Stimulated activated CD4-positive, alpha-beta T cell treated with anti-CD3 and anti-CD28 coated beads, TNF-alpha, amount 100 ng/mL, for 1 hour (primary cell): ENCODE results near the gene GLI1.
A peak's percentile ranks its signal among the peaks of the same experiment; 100 is the strongest.
"Not testable (repeated sequence)": the region's sequence is repeated elsewhere in the genome, so short reads cannot be mapped to it uniquely, and the experiment has no call there.

ENCODE experiments used
- DNase-seq, 3 donors: peaks; one replicate each; pipeline ENCODE4 v3.0.0-alpha.2; 2020; ENCODE audit warnings: low read depth in 3 of 3, low spot score in 1 of 3

Gene GLI1

DNA sequence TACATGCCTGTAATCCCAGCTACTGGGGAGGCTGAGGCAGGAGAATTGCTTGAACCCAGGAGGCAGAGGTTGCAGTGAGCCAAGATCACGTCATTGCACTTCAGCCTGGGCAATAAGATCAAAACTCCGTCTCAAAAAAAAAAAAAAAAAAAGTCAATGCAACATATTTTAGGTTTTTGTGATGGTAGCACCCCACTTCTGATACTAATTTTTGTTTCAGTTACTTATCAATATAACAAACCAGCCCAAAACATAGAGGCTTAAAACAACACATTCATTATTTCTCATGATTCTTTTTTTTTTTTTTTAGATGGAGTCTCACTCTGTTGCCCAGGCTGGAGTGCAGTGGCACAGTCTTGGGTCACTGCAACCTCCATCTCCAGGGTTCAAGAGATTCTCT is 18.2 kb upstream of the GLI1 start:
- not testable (repeated sequence) for DNase-seq

DNA sequence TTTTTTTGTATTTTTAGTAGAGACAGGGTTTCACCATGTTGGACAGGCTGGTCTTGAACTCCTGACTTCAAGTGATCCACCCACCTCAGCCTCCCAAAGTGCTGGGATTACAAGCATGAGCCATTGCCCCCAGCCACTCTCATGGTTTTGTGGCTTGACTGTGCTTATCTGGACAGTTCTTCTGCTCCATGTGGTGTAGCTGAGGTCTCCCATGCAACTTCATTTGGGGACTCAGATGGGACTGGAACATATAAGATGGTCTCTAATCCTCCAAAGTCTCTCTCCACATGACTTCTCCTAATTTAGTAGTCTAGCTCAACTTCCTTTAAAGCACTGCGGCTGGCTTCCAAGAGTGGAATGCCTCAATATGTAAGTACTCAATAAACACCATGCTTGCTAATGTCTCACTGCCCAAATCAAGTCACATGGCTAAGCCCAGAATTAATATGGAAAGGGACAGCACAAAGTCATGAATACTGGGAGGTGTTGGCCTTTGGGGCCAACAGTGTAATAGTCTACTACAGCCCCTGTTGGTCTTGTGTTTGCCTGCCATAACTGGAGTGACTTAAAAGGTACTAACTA is 17.6 kb upstream of the GLI1 start:
- no peak for DNase-seq

DNA sequence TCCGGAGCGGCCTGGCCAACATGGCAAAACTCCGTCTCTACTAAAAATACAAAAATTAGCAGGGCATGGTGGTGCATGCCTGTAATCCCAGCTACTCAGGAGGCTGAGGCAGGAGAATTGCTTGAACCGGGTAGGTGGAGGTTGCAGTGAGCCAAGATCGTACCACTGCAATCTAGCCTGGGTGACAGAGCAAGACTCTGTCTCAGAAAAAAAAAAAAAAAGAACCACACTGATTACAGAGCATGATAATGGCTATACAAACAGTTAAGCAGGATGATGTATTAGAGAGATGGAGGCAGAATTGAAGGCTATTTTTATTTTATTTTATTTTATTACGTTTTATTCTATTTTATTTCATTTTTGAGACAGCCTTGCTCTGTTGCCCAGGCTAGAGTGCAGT is 15.2 kb upstream of the GLI1 start:
- DNase-seq: not testable (repeated sequence)

DNA sequence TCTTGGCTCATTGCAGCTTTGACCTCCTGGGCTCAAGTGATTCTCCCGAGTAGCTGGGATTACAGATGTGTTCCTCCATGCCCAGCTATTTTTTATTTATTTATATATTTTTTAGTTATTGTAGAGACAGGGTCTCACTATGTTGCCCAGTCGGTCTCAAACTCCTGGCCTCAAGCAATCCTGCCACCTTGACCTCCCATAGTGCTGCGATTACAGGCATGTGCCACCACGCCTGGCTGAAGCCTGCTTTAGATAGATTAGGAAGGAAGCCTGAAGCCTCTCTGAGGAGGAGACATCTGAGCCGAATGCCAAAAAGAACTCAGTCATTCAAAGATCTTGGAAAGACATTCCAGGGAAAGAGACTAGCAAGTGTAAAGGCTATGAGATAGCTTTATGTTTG is 14.8 kb upstream of the GLI1 start:
- no peak for DNase-seq

DNA sequence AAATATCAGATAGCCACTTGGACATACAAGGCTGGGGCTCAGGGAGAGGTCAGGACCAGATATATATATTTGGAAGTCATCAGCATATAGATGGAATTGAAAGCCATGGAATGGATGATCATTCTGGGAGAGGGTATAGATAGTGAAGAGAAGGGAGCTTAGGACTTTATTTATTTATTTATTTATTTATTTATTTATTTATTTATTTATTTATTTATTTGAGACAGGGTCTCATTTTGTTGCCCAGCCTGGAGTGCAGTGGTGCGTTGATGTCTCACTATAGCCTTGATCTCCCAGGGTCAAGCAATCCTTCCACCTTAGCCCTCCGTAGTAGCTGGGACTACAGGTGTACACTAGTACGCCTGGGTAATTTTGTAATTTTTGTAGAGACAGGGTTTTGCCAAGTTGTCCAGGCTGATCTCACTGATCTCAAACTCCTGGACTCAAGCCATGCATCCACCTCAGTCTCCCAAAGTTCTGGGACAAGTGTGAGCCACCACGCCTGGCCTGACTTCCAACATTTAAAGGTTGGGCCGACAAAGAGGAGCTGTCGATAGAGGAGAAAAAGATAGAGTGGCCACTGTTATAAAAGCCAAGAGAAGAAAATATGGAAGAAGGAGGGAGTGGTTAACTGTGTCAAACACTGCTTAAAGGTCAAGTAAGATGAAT is 13.2 kb upstream of the GLI1 start:
- DNase-seq: no peak

DNA sequence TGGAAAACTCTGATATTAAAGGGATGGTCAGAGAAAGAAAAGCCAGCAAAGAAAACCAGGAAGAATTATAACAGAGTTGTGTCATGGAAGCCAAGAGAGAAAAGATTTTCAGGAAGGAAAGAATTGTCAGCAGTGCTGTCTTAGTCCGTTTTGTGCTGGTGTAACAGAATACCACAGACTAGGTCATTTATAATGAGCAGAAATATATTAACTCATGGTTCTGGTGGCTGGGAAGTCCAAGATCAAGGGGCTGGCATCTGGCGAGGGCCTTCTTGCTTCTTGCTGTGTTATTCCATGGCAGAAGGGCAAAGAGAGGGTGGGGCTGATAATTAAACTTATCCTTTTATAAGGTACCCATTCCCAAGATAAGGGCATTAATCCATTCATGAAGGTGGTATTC is 10.9 kb upstream of the GLI1 start:
- DNase-seq: no peak

DNA sequence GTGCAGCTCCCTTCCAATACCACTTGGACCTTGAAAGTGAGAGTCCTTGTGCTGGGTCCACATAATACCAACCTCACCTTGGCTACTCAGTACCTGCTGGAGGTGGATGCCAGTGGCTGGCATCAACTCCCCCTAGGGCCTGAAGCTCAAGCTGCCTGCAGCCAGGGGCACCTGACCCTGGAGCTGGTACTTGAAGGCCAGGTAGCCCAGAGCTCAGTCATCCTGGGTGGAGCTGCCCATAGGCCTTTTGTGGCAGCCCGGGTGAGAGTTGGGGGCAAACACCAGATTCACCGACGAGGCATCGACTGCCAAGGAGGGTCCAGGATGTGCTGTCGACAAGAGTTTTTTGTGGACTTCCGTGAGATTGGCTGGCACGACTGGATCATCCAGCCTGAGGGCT is 10.2 kb upstream of the GLI1 start:
- no peak for DNase-seq

DNA sequence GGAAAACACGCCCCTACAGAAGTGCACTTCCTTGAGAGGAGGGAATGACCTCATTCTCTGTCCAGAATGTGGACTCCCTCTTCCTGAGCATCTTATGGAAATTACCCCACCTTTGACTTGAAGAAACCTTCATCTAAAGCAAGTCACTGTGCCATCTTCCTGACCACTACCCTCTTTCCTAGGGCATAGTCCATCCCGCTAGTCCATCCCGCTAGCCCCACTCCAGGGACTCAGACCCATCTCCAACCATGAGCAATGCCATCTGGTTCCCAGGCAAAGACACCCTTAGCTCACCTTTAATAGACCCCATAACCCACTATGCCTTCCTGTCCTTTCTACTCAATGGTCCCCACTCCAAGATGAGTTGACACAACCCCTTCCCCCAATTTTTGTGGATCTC is 9.5 kb upstream of the GLI1 start:
- DNase-seq: no peak

DNA sequence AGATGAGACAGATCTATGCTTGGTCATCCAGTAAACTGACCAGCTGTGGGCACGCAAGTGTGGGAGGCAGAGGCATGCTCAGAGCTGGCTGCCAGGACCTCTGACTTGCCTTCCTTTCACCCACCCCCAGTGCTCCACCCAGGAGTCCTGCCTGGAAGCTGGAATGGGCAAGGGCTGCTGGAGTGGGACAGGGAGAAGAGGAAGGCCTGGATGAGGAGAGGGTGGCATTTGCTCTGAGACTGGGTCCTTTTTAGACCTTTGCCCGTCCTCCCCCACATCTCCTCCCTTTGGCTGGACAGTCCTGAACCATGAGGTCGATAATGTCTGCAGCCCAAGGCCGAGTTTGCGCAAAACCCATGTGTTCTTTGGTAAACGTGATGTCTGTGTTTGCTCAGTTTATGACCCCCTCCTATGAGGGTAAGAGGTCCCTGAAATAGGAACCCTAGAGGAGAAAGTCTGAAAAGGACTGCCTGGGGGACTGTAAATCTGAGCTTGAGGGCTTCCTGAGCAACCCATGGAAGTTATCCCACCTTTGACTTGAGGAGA is 8.3 kb upstream of the GLI1 start:
- no peak for DNase-seq

DNA sequence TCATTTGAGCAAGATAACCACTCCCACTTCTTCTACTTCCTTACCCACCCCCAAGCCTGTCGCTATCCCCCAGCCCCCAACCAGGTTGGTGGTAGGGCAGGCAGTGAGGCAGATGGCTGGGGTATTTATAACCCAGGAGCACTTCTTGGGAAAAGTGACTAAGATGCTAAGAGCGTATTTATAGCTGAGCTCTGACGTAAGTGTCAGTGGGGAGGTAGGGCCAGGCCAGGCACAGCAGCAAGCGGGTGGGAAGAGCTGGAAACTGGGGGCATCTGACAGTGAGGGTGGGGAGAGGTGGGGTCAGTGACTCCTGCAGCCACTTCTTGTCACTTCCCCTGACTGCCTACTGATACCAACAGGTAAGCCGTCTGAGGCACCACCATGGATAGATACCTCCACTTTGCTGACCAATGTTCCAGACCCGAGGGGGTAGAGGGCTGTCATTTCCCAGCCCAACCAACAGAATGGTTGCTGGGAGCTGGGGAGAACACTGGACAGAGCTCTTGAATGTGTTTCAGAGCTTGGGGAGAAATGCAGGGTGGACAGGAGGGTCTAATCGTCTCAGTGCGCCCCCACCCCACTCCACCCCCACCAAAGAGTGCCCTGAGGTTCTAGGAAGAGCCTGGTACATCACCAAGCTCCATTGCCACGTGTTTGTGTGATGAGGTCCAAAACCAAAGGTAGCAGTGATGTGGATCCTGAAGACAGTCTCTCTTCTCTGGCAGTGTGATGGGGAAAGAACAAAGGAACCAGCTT is 7.2 kb upstream of the GLI1 start:
- no peak for DNase-seq

DNA sequence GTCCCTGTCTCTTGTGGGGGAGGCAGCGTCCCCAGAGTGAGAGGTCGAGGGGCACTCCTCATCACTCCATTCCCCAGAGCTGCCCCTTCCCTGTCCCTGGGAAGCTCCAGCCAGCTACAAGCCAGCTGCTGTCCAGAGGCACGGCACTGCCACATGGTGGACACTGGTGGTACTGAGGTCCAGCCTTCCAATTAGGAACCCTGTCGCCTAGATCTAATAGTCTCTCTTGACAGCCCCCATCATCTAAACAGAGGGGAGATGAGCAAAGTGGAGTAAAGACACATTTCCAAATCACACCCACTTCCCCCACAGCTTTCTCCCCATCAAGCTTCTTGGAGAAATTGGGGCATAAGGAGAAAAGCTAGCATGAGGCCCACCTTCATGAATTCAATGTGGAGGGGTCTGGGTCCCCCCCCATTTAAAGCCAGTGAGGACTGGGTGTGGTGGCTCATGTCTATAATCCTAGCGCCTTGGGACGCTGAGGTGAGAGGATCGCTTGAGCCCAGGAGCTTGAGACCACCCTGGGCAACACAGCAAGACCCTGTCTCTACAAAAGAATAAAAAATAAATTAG is 6.6 kb upstream of the GLI1 start:
- DNase-seq: peak in 1 of 3 donors; percentile 47

DNA sequence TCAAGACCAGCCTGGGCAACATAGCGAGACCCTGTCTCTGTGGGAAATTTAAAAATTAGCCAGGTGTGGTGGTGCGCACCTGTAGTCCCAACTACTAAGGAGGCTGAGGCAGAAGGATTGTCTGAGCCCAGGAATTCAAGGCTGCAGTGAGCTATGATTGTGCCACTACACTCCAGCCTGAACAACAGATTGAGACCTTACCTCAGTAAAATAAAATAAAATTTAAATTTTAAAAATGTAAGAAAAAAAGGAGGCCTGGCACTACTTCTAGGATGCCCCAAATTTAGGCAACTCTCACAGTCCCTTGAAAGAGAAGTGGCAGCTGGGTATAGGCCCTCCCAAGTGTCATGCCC is 5.4 kb upstream of the GLI1 start:
- no peak for DNase-seq

DNA sequence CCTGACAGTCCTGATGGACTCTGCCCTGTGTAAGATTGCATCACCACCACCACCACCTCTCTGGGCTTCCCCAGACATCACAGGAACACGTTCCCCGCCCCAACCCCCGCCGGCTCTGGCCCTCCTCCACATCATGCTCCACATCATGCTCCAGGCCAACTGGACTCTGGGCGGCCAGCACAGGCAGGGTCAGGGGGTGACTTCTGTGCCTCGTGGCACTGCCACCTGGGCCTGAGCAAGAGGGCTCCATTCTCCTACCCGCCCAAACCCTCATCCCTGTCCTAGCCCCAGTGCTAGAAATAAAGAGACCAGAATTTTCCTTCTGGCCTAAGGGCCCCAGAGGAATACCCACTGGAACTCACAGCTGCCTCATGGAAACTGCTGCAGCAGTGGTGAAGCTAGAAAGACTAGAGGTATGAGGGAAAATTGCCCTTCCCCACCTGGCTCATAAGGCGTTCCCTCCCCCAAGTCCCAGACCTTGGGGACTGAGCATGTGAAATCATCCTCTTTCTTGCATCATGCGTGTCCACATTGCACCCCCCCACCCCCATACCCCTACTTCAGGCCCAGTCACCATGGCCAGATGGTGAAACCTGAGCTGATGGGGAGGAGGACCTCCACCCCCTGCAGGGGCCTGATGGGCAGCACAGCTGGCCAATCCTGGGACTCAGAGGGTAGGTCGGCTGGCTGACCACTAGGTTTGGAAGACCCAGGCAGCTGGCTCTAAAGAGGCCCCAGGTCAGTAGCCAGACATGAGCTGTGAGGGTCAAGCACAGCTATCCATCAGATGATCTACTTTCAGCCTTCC is 4.8 kb upstream of the GLI1 start, which contains the start of gene INHBE:
TSS of gene INHBE (plus strand) at position 742 of the 808 bp plus-strand sequence. CDS start 230 bp downstream, outside the sequence.
- DNase-seq: no peak

DNA sequence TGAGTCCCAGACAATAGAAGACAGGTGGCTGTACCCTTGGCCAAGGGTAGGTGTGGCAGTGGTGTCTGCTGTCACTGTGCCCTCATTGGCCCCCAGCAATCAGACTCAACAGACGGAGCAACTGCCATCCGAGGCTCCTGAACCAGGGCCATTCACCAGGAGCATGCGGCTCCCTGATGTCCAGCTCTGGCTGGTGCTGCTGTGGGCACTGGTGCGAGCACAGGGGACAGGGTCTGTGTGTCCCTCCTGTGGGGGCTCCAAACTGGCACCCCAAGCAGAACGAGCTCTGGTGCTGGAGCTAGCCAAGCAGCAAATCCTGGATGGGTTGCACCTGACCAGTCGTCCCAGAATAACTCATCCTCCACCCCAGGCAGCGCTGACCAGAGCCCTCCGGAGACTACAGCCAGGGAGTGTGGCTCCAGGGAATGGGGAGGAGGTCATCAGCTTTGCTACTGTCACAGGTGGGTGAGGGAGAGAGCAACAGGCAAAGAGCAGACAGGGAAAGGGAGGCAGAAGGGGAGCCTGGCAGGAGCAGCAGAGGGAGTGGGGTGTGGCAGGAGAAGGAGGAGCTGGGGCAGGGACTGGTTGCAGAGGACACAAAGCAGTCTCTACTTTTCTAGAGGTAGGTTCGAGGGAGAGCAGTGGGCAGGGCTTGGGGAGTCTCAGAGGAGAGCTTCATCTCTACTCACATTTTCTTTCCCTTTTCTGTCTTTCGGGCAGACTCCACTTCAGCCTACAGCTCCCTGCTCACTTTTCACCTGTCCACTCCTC is 4.0 kb upstream of the GLI1 start:
- DNase-seq: no peak

DNA sequence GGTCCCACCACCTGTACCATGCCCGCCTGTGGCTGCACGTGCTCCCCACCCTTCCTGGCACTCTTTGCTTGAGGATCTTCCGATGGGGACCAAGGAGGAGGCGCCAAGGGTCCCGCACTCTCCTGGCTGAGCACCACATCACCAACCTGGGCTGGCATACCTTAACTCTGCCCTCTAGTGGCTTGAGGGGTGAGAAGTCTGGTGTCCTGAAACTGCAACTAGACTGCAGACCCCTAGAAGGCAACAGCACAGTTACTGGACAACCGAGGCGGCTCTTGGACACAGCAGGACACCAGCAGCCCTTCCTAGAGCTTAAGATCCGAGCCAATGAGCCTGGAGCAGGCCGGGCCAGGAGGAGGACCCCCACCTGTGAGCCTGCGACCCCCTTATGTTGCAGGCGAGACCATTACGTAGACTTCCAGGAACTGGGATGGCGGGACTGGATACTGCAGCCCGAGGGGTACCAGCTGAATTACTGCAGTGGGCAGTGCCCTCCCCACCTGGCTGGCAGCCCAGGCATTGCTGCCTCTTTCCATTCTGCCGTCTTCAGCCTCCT is 3.4 kb upstream of the GLI1 start:
- DNase-seq: no peak

DNA sequence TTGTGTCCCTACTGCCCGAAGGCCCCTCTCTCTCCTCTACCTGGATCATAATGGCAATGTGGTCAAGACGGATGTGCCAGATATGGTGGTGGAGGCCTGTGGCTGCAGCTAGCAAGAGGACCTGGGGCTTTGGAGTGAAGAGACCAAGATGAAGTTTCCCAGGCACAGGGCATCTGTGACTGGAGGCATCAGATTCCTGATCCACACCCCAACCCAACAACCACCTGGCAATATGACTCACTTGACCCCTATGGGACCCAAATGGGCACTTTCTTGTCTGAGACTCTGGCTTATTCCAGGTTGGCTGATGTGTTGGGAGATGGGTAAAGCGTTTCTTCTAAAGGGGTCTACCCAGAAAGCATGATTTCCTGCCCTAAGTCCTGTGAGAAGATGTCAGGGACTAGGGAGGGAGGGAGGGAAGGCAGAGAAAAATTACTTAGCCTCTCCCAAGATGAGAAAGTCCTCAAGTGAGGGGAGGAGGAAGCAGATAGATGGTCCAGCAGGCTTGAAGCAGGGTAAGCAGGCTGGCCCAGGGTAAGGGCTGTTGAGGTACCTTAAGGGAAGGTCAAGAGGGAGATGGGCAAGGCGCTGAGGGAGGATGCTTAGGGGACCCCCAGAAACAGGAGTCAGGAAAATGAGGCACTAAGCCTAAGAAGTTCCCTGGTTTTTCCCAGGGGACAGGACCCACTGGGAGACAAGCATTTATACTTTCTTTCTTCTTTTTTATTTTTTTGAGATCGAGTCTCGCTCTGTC is 2.7 kb upstream of the GLI1 start:
- no peak for DNase-seq

DNA sequence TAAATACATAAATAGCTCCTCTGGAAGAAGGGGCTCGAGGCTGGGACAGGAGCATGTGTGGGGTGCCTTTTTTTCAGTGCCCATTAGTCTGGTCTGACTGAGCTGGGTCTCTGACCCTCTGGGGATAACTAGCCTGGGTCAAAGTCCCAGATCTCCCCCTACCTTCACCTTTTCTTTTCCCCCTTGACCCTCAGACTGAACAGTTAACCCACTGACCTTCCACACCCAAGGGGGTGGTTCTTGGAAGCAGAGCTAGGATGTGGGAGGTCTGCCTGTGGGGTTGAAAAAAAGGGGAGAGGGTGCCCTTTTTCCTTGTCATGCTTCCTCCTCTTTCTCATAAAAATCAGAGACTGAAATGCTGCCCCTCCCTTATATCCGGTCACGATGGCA is 925 bp upstream of the GLI1 start:
- no peak for DNase-seq

DNA sequence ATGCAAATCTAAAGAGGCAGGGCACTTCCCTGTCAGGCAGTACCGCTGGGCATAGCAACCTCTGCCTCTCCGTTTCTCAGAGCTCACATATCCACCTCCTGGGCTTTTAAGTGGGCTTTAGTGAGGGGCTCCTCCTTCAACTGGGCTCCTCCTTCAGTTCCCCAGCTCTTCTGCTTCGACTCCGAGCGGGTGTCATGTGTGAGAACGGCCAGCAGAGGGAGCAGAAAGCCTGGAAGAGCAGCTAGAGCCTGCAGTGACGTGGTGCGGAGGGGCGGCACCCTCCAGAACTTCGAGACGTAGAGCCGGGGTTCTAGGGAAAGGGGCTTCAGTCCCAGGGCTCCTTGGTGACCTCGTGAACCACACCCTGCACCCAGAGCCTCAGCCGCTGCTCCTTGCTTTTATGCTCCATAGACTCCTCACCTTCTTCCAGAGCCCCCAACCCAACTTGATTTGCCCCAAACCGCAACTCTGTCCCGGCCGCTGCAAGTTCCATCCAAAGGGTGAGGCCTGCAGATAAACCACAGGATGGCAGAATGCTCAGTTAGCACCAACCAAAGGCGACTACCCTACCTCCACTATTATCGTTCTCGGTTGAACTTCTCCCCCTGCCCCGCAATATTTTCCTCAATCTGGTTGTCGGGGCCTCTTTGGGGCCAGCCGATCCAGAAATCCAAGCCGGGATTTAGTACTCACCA is 383 bp upstream of the GLI1 start:
- peak; percentile 82 to 85 (median 84) for DNase-seq

DNA sequence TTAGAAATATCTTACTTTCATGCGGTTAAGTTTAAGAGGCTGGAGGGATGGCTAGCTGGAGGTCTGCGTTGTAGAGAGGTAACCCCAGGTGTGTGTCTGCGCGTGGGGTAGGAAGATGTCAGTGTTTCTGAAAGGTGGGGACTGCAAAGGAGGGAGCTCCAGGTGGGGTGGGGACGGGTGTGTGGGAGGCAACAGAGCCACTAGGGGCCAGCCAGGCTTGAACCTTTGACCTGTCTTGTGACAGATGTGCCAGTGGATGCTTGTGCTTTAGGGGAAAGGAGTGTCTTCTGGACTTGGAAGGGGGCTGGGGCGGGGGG is 841 bp downstream of the GLI1 start:
- DNase-seq: no peak
